ENCODE data around the gene PRDM13. TPM values are rescaled to one million over a fixed set of nuclear protein-coding genes. Genes with fewer than 3 reads are reported as not detected.

PRDM13 gene
- total RNA-seq: not detected

DNA sequence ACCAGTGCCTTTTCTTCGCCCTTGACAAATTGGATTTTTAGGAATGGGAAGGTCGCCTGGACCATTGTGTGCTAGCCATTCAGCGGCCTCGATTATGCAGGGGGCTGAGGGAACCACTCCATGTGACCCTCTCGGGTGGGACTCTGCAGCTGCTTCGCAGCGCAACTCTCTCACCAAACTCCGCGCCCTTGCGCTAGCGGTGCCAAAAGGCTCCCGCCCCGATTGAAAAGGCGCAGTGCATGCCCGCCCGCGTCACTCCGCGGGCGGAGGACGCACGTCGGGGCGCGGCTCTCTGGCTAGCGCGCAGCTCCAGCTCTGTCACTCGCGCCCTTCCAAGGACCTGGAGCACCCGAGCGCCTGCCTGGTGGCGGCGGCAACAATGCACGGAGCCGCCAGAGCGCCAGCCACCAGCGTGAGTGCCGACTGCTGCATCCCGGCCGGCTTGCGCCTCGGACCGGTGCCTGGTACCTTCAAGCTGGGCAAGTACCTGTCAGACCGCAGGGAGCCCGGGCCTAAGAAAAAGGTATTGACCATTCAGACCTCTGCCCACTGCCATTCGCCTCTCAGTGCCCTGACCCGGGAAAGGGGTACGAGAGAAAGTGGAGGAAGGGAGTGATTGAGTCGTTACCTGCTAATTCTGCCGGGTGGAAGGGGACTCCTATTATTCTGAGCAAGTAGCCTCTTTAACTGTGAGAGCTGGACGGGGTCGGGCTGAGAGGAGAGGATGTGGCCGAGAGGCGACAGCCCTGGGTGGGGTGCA, at the start of gene PRDM13:
Gene PRDM13 (plus strand): TSS at position 178 of the 760 bp plus-strand sequence. CDS start 202 bp downstream, at position 380.
- Histone ChIP-seq H3K36me3 (no peaks in the 10 kb centered on the region), H3K27me3 (peaks cover 57% of the 10 kb centered on the region), H3K9me3 (no peaks in the 10 kb centered on the region), H3K4me1 (peaks cover 26% of the 10 kb centered on the region), H3K4me3 (no peak within 1 kb of the TSS), H3K27ac (no peak within 1 kb of the TSS)
- DNase-seq (ENCODE audit: extremely low spot score in 2 of 2): no peak
- TF ChIP-seq POLR2AphosphoS5 (IDR thresholded peaks at IDR 0.05; ENCODE audit: insufficient read depth in 1 of 2, low read depth in 1 of 2) (no peak), POLR2A (IDR thresholded peaks at IDR 0.05) (no peak)
- TF ChIP-seq, protein P1, sequence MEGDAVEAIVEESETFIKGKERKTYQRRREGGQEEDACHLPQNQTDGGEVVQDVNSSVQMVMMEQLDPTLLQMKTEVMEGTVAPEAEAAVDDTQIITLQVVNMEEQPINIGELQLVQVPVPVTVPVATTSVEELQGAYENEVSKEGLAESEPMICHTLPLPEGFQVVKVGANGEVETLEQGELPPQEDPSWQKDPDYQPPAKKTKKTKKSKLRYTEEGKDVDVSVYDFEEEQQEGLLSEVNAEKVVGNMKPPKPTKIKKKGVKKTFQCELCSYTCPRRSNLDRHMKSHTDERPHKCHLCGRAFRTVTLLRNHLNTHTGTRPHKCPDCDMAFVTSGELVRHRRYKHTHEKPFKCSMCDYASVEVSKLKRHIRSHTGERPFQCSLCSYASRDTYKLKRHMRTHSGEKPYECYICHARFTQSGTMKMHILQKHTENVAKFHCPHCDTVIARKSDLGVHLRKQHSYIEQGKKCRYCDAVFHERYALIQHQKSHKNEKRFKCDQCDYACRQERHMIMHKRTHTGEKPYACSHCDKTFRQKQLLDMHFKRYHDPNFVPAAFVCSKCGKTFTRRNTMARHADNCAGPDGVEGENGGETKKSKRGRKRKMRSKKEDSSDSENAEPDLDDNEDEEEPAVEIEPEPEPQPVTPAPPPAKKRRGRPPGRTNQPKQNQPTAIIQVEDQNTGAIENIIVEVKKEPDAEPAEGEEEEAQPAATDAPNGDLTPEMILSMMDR (IDR thresholded peaks at IDR 0.05): no peak
- intact Hi-C loops (cut with DNase I): no loop called here

DNA sequence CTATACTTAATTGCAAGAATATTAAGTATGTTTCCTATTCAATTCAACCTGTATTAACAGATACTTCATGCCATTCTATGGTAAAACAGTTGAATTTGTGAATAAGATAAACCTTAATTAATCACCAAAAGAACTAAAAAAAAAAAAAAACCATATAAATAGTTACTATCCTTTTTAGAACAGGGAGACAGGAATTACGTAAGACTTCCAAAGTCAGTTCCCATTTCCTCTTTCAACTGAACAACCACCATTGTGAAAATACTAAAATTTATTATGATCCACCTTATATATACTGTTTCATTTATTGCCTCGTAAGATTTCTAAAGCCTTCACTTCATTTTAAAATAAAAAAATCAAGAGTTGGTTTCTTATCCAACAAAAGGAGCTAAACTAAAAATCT, 47.6 kb upstream of the PRDM13 start:
- intact Hi-C loops (cut with DNase I): no loop called here
- H3K36me3 ChIP-seq: peaks cover 0 to 24% of the 10 kb centered on the region in 2 donors

DNA sequence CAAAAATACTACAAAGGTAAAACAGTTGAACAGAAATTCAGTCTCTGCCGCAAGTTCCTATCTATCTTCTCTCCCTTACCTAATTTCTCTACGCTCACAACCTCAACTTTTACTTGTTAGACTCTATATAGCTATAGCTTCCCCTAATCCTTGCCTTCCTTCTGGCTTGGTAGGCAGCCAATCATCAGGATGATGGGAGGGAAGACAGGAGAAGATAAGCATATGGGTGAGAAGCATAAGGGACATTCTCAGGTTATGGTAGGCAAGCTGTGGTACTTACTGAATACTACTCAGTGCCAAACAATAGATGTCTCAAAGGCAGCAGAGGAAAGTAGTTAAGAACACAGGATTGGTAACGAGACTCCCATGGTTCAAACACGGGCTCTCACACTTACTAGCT, 46.0 kb upstream of the PRDM13 start:
- Histone ChIP-seq H3K27ac (no peak overlapping the region), H3K27me3 (no peaks in the 10 kb centered on the region), H3K4me3 (no peak overlapping the region), H3K9me3 (no peaks in the 10 kb centered on the region), H3K4me1 (peaks cover 16% of the 10 kb centered on the region), H3K36me3 (peaks cover 0 to 17% of the 10 kb centered on the region in 2 donors)
- intact Hi-C loops (cut with DNase I): no loop called here
- TF ChIP-seq, protein P1 (IDR thresholded peaks at IDR 0.05): no peak
- no peak for TF ChIP-seq POLR2AphosphoS5 (IDR thresholded peaks at IDR 0.05; ENCODE audit: insufficient read depth in 1 of 2, low read depth in 1 of 2)
- TF ChIP-seq POLR2A (IDR thresholded peaks at IDR 0.05): no peak
- no peak for DNase-seq (ENCODE audit: extremely low spot score in 2 of 2)

More for the DNA sequence above, 47.6 kb upstream of the PRDM13 start:
- no peaks in the 10 kb centered on the region for H3K9me3 ChIP-seq
- H3K4me3 ChIP-seq: no peak overlapping the region
- no peak overlapping the region for H3K27ac ChIP-seq
- no peaks in the 10 kb centered on the region for H3K27me3 ChIP-seq
- DNase-seq (ENCODE audit: extremely low spot score in 2 of 2): no peak
- peaks cover 11% of the 10 kb centered on the region for H3K4me1 ChIP-seq
- TF ChIP-seq, protein P1 (IDR thresholded peaks at IDR 0.05): no peak
- no peak for TF ChIP-seq POLR2AphosphoS5 (IDR thresholded peaks at IDR 0.05; ENCODE audit: insufficient read depth in 1 of 2, low read depth in 1 of 2)
- no peak for TF ChIP-seq POLR2A (IDR thresholded peaks at IDR 0.05)

DNA sequence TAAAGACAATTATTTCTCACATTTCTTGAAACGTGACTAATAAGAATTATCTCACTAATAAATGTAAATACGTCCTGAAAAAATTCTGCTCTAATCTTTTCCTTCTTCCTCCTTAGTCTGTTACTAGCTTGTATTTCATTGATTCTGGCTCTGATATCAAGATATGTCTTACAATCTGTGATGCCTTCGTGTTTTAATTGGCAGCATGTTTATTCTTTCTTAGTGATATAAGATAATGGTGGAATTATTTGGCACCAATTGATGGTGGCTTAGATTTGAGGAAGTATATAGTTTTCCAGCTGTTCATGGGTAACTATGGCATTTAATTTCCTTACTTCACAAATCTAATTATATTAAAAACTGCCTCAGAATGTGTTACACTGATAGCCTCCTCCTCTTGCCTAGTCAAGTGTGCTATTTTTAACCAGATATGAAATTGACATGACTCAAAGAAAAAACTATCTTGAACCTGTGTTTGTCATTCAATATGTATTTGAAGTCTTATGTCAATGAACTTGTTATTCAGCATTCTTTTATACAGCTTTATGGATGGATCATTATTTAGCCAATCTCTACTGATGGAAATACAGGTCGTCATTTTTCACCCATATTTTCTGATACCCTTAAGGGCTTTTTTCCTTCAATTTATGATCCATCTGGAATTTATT, 43.4 kb upstream of the PRDM13 start:
- no peaks in the 10 kb centered on the region for H3K36me3 ChIP-seq
- no peak for DNase-seq (ENCODE audit: extremely low spot score in 2 of 2)
- H3K4me1 ChIP-seq: peaks cover 34% of the 10 kb centered on the region
- no peaks in the 10 kb centered on the region for H3K27me3 ChIP-seq
- no peak overlapping the region for H3K4me3 ChIP-seq
- no peak overlapping the region for H3K27ac ChIP-seq
- TF ChIP-seq POLR2AphosphoS5 (IDR thresholded peaks at IDR 0.05; ENCODE audit: insufficient read depth in 1 of 2, low read depth in 1 of 2) (no peak), POLR2A (IDR thresholded peaks at IDR 0.05) (no peak)
- TF ChIP-seq, protein P1 (IDR thresholded peaks at IDR 0.05): no peak
- intact Hi-C loops (cut with DNase I): no loop called here
- no peaks in the 10 kb centered on the region for H3K9me3 ChIP-seq

Data from vagina (tissue), 2 donors.